Osteocyte (in vitro differentiated cells): Measurements from ENCODE around the gene NEB. TPM values are rescaled to one million over a fixed set of nuclear protein-coding genes. Genes with fewer than 3 reads are reported as not detected.
"Not testable (repeated sequence)": the region's sequence is repeated elsewhere in the genome, so short reads cannot be mapped to it uniquely, and the experiment has no call there.

Experiments used
- DNase-seq: peaks from one replicate; pipeline ENCODE4 v3.0.0; 2021; ENCODE audit warnings: mixed read lengths; ENCODE audit not compliant: unreplicated experiment; ENCODE audit errors: extremely low spot score
- H3K27ac Mint-ChIP-seq: one replicate; pipeline ENCODE4 v1.8.0; 2021; ENCODE audit warnings: mild to moderate bottlenecking, mixed read lengths; ENCODE audit not compliant: unreplicated experiment
- H3K27me3 Mint-ChIP-seq: one replicate; pipeline ENCODE4 v1.8.0; 2021; ENCODE audit warnings: mixed read lengths; ENCODE audit not compliant: unreplicated experiment
- H3K36me3 Mint-ChIP-seq: one replicate; pipeline ENCODE4 v1.8.0; 2021; ENCODE audit warnings: mixed read lengths; ENCODE audit not compliant: unreplicated experiment
- H3K4me1 Mint-ChIP-seq: one replicate; pipeline ENCODE4 v1.8.0; 2021; ENCODE audit warnings: mixed read lengths; ENCODE audit not compliant: unreplicated experiment
- H3K4me3 Mint-ChIP-seq: one replicate; pipeline ENCODE4 v1.8.0; 2021; ENCODE audit warnings: mild to moderate bottlenecking, moderate library complexity, mixed read lengths; ENCODE audit not compliant: unreplicated experiment
- H3K9me3 Mint-ChIP-seq: one replicate; pipeline ENCODE4 v1.8.0; 2021; ENCODE audit warnings: mixed read lengths; ENCODE audit not compliant: unreplicated experiment
- total RNA-seq: library from RNA; stranded (reverse); gene quantifications from 2 replicates; pipeline ENCODE4 v1.2.1, GENCODE V29; 2021
- TF ChIP-seq, protein P1 (sequence below): fragments of 200-600 bp; sonication (generic); IDR thresholded peaks from 2 replicates; pipeline ENCODE4 v1.5.0; 2021; ENCODE audit warnings: antibody characterized with exemption, mild to moderate bottlenecking, moderate library complexity

NEB gene
- total RNA-seq, 1 donor from 2014 or later, result 0.40 TPM

DNA sequence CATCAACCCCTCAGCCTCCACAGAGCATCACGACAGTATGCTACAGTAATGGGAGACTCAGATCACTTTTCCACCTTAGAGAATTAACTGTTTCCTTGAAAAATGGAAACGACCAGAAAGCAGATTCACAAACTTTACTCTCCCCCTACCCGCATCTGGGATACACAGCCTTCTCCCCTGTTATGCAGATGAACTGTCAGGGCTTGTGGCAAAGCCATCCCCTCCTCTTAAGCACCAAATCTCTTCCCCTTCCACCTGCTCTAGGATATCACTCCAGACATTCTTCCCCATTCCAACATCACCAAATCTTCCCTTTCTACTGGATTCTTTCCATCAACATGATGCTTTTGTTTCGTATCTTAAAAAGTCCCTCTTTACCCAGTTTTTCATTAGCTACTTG lies 26.4 kb downstream of the NEB start:
- Mint-ChIP-seq H3K36me3 (no peaks in the 10 kb centered on the region), H3K9me3 (no peaks in the 10 kb centered on the region), H3K4me1 (no peaks in the 10 kb centered on the region), H3K27me3 (peaks cover 16% of the 10 kb centered on the region), H3K4me3 (no peak overlapping the region), H3K27ac (no peak overlapping the region)
- no peak for DNase-seq
- TF ChIP-seq, protein P1, sequence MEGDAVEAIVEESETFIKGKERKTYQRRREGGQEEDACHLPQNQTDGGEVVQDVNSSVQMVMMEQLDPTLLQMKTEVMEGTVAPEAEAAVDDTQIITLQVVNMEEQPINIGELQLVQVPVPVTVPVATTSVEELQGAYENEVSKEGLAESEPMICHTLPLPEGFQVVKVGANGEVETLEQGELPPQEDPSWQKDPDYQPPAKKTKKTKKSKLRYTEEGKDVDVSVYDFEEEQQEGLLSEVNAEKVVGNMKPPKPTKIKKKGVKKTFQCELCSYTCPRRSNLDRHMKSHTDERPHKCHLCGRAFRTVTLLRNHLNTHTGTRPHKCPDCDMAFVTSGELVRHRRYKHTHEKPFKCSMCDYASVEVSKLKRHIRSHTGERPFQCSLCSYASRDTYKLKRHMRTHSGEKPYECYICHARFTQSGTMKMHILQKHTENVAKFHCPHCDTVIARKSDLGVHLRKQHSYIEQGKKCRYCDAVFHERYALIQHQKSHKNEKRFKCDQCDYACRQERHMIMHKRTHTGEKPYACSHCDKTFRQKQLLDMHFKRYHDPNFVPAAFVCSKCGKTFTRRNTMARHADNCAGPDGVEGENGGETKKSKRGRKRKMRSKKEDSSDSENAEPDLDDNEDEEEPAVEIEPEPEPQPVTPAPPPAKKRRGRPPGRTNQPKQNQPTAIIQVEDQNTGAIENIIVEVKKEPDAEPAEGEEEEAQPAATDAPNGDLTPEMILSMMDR, result no peak

DNA sequence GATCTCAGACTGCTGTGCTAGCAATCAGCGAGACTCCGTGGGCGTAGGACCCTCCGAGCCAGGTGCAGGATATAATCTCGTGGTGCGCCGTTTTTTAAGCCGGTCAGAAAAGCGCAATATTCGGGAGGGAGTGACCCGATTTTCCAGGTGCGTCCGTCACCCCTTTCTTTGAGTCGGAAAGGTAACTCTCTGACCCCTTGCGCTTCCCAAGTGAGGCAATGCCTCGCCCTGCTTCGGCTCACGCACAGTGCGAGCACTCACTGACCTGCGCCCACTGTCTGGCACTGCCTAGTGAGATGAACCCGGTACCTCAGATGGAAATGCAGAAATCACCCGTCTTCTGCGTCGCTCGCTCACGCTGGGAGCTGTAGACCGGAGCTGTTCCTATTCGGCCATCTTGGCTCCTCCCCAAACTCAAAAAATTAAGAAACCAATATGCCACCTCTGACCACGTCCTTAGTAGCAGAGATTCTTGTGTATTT lies 29.8 kb downstream of the NEB start:
- peaks cover 14% of the 10 kb centered on the region for H3K27me3 Mint-ChIP-seq
- not testable (repeated sequence) for H3K4me3 Mint-ChIP-seq, H3K27ac Mint-ChIP-seq, H3K4me1 Mint-ChIP-seq, H3K9me3 Mint-ChIP-seq, DNase-seq, H3K36me3 Mint-ChIP-seq

DNA sequence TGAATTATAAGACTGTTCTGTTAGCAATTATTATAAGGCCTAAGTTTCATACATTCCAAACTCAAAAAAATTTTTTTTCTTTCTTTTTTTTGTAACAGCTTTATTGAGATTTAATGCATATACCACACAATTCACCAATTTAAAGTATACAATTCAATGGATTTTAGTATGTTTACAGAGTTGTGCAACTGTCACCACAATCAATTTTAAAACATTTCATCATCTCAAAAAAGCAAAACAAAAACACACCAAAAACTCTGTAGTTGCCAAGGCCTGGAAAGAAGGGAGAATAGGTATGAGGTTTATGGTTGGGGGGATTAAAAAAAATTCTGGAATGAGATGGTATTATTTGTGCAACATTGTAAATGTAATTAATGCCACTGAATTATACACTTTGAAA lies 36.1 kb downstream of the NEB start:
- H3K4me3 Mint-ChIP-seq, H3K4me1 Mint-ChIP-seq, DNase-seq, H3K36me3 Mint-ChIP-seq, H3K27ac Mint-ChIP-seq, H3K9me3 Mint-ChIP-seq: not testable (repeated sequence)
- H3K27me3 Mint-ChIP-seq, result peaks cover 11% of the 10 kb centered on the region

DNA sequence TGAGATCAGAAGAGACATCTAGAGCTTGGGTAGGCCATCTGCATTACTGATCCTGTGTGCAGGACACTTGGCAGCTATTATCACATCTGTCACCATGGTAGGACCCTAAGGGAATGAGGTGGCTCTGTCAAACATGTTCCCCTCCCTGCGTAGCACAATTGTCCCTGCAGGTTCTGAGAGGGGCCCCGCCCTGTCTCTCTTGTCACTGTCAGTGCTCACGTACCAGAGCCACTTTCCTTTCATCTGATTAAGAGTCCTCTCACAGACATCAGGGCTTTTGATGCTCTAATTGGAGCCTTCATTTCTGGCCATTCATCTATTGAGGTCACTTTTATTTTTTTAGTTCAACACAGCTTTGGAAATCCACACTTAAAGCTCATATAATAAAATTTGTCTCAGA lies 38.5 kb downstream of the NEB start:
- no peak for DNase-seq
- Mint-ChIP-seq H3K36me3 (no peaks in the 10 kb centered on the region), H3K4me1 (no peaks in the 10 kb centered on the region), H3K27me3 (peaks cover 18% of the 10 kb centered on the region), H3K4me3 (no peak overlapping the region), H3K27ac (no peak overlapping the region), H3K9me3 (no peaks in the 10 kb centered on the region)
- TF ChIP-seq, protein P1, result no peak

DNA sequence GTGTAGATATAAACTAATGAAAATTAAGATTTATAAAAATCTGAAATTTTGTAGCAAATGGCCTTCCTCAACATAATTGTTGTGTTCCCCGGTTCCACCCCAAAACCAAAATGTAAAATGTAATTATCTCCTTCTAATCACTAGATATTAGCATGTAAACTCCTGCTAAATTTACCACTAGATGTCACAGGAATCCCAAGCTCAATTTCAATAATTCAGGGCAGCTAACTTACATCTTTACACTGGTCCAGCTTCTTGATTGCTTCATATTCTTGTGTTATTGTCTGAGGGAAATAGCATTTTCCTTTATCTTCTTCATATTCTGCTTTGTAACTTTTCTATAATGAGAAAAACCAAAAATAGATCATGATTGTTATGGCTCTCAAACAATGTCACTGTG lies 42.6 kb downstream of the NEB start:
- Mint-ChIP-seq H3K9me3 (no peaks in the 10 kb centered on the region), H3K36me3 (no peaks in the 10 kb centered on the region), H3K4me1 (no peaks in the 10 kb centered on the region), H3K27ac (no peak overlapping the region), H3K27me3 (peaks cover 30% of the 10 kb centered on the region), H3K4me3 (no peak overlapping the region)
- DNase-seq, result no peak
- TF ChIP-seq, protein P1, result peak; percentile 8

DNA sequence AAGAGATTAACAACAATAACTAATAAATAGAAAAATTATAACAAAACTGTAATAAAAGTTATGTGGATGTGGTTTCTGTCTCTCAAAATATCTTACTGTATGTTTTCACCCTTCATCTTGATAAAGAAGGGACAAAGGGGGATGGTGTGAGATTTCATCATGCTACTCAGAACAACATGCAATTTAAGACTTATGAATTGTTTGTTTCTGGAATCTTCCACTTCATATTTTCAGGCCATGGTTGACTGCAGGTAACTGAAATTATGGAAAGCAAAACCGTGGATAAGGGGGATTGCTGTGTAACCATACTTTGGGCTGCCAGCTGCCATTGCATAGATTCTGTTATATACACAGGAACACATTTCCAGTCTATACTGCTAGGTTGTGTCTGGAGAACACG lies 45.6 kb downstream of the NEB start:
- TF ChIP-seq, protein P1, result no peak
- no peaks in the 10 kb centered on the region for H3K36me3 Mint-ChIP-seq
- peaks cover 29% of the 10 kb centered on the region for H3K27me3 Mint-ChIP-seq
- H3K9me3 Mint-ChIP-seq, result no peaks in the 10 kb centered on the region
- H3K4me3 Mint-ChIP-seq, result no peak overlapping the region
- no peak for DNase-seq
- H3K27ac Mint-ChIP-seq, result no peak overlapping the region
- H3K4me1 Mint-ChIP-seq, result no peaks in the 10 kb centered on the region
